Measurements from ENCODE around the gene KAT7. TPM values are rescaled to one million over a fixed set of nuclear protein-coding genes. Genes with fewer than 3 reads are reported as not detected.

KAT7 gene
- total RNA-seq, 1 donor from 2014 or later, result 64.0 TPM

GRCh38 chr17:49850218-49850610, 61.7 kb downstream of the KAT7 start:
- H3K4me1 Mint-ChIP-seq (ENCODE audit: unreplicated experiment), result peaks cover 13% of the 10 kb centered on the region
- no peaks in the 10 kb centered on the region for H3K9me3 Mint-ChIP-seq
- no peak for TF ChIP-seq CTCF (conservative IDR thresholded peaks at IDR 0.05)
- DNase-seq (ENCODE audit: extremely low spot score, unreplicated experiment), result no peak
- peaks cover 77% of the 10 kb centered on the region for H3K27me3 Mint-ChIP-seq
- peaks cover 3% of the 10 kb centered on the region for H3K36me3 Mint-ChIP-seq
- H3K27ac Mint-ChIP-seq, result peak overlapping the region; percentile 61
- peak overlapping the region; percentile 86 for H3K4me3 Mint-ChIP-seq

GRCh38 chr17:49850772-49851386, 62.4 kb downstream of the KAT7 start:
- peaks cover 79% of the 10 kb centered on the region for H3K27me3 Mint-ChIP-seq
- DNase-seq (ENCODE audit: extremely low spot score, unreplicated experiment), result no peak

GRCh38 chr17:49851387-49852291, 63.2 kb downstream of the KAT7 start:
- H3K4me1 Mint-ChIP-seq (ENCODE audit: unreplicated experiment), result peaks cover 13% of the 10 kb centered on the region
- TF ChIP-seq CTCF (conservative IDR thresholded peaks at IDR 0.05), result peak; percentile 80
- peak; percentile 80 for DNase-seq (ENCODE audit: extremely low spot score, unreplicated experiment)
- H3K9me3 Mint-ChIP-seq, result no peaks in the 10 kb centered on the region
- peaks cover 80% of the 10 kb centered on the region for H3K27me3 Mint-ChIP-seq
- H3K4me3 Mint-ChIP-seq, result peak overlapping the region; percentile 84
- H3K27ac Mint-ChIP-seq, result no peak overlapping the region
- H3K36me3 Mint-ChIP-seq, result peaks cover 3% of the 10 kb centered on the region

More at GRCh38 chr17:49850772-49851386, 62.4 kb downstream of the KAT7 start:
- H3K4me1 Mint-ChIP-seq (ENCODE audit: unreplicated experiment), result peaks cover 13% of the 10 kb centered on the region
- no peaks in the 10 kb centered on the region for H3K9me3 Mint-ChIP-seq
- H3K27ac Mint-ChIP-seq, result peak overlapping the region; percentile 61
- H3K4me3 Mint-ChIP-seq, result peak overlapping the region; percentile 86
- no peak for TF ChIP-seq CTCF (conservative IDR thresholded peaks at IDR 0.05)
- H3K36me3 Mint-ChIP-seq, result peaks cover 3% of the 10 kb centered on the region

GRCh38 chr17:49853470-49854015, 65.1 kb downstream of the KAT7 start:
- H3K4me1 Mint-ChIP-seq (ENCODE audit: unreplicated experiment), result peaks cover 7% of the 10 kb centered on the region
- no peak overlapping the region for H3K27ac Mint-ChIP-seq
- no peak for DNase-seq (ENCODE audit: extremely low spot score, unreplicated experiment)
- no peaks in the 10 kb centered on the region for H3K9me3 Mint-ChIP-seq
- no peak for TF ChIP-seq CTCF (conservative IDR thresholded peaks at IDR 0.05)
- H3K36me3 Mint-ChIP-seq, result peaks cover 3% of the 10 kb centered on the region
- no peak overlapping the region for H3K4me3 Mint-ChIP-seq
- peaks cover 76% of the 10 kb centered on the region for H3K27me3 Mint-ChIP-seq

GRCh38 chr17:49854126-49854525, 65.6 kb downstream of the KAT7 start:
- peak overlapping the region; percentile 0 for H3K27ac Mint-ChIP-seq

More at GRCh38 chr17:49854126-49854525, 65.6 kb downstream of the KAT7 start:
- no peak for TF ChIP-seq CTCF (conservative IDR thresholded peaks at IDR 0.05)
- peaks cover 72% of the 10 kb centered on the region for H3K27me3 Mint-ChIP-seq
- H3K4me1 Mint-ChIP-seq (ENCODE audit: unreplicated experiment), result peaks cover 4% of the 10 kb centered on the region
- no peaks in the 10 kb centered on the region for H3K36me3 Mint-ChIP-seq
- H3K4me3 Mint-ChIP-seq, result no peak overlapping the region
- H3K9me3 Mint-ChIP-seq, result no peaks in the 10 kb centered on the region
- no peak for DNase-seq (ENCODE audit: extremely low spot score, unreplicated experiment)
